CD4-positive, alpha-beta T cell (primary cell): ENCODE measurements around the gene CFAP61. TPM values are rescaled to one million over a fixed set of nuclear protein-coding genes. Genes with fewer than 3 reads are reported as not detected.

ENCODE experiments used
- ATAC-seq: fragments of 200-7000 bp; cut with Tn5 transposase; one replicate; pipeline ENCODE4 v1.10.0; 2022; ENCODE audit warnings: mild to moderate bottlenecking; ENCODE audit not compliant: poor library complexity
- CTCF ChIA-PET: fragments of 350-600 bp; sonication (Branson Sonifier 250); formaldehyde crosslinking; loops from one replicate; lab custom pipeline; 2021; ENCODE audit warnings: antibody characterized with exemption, inconsistent platforms; lab: Charles Lee
- POLR2A ChIA-PET: fragments of 350-600 bp; sonication (Branson Sonifier 250); formaldehyde crosslinking; loops from one replicate; lab custom pipeline; 2021; ENCODE audit warnings: antibody characterized with exemption, inconsistent platforms; lab: Charles Lee
- DNase-seq, 14 experiments: peaks; one replicate each; pipeline ENCODE4 v3.0.0-alpha.2; 2013 to 2020; ENCODE audit warnings: mixed read lengths in 2 of 14
- H3K27ac ChIP-seq, 2 donors: one replicate each; pipeline versions ENCODE4 v1.5.1 to v1.7.0; 2013; ENCODE audit warnings: low read length in 2 of 2, low read depth in 1 of 2, mild to moderate bottlenecking in 1 of 2
- H3K27me3 ChIP-seq, 2 experiments: 1 replicate in 1 of 2; 2 replicates in 1 of 2; pipeline versions ENCODE4 v1.6.1 to v1.7.0; 2013; ENCODE audit warnings: low read length in 2 of 2, control low read depth in 1 of 2, mild to moderate bottlenecking in 1 of 2, moderate library complexity in 1 of 2; ENCODE audit not compliant: insufficient read depth in 2 of 2, control insufficient read depth in 1 of 2
- H3K36me3 ChIP-seq: one replicate; pipeline ENCODE4 v1.6.1; 2013; ENCODE audit warnings: low read length, control low read depth; ENCODE audit not compliant: insufficient read depth
- H3K4me1 ChIP-seq: one replicate; pipeline ENCODE4 v1.6.1; 2013; ENCODE audit warnings: low read length, control low read depth; ENCODE audit not compliant: insufficient read depth
- H3K4me3 ChIP-seq: one replicate; pipeline ENCODE4 v1.5.1; 2013; ENCODE audit warnings: mild to moderate bottlenecking, low read length, moderate library complexity
- H3K9me3 ChIP-seq, 2 experiments: 1 replicate in 1 of 2; 2 replicates in 1 of 2; pipeline versions ENCODE4 v1.6.1 to v1.7.0; 2013; ENCODE audit warnings: low read length in 2 of 2, mild to moderate bottlenecking in 2 of 2, control low read depth in 1 of 2, moderate library complexity in 1 of 2; ENCODE audit not compliant: control insufficient read depth in 1 of 2, insufficient read depth in 1 of 2
- H3K27ac Mint-ChIP-seq: one replicate; pipeline ENCODE4 v1.8.0; 2020; ENCODE audit warnings: mixed read lengths
- H3K27me3 Mint-ChIP-seq: one replicate; pipeline ENCODE4 v1.8.0; 2021; ENCODE audit warnings: mixed read lengths
- H3K36me3 Mint-ChIP-seq: one replicate; pipeline ENCODE4 v1.8.0; 2021; ENCODE audit warnings: low read depth, mixed read lengths
- H3K4me1 Mint-ChIP-seq: one replicate; pipeline ENCODE4 v1.8.0; 2021; ENCODE audit warnings: low read depth, mixed read lengths
- H3K4me3 Mint-ChIP-seq: one replicate; pipeline ENCODE4 v1.8.0; 2020; ENCODE audit warnings: mild to moderate bottlenecking, mixed read lengths
- H3K9me3 Mint-ChIP-seq: one replicate; pipeline ENCODE4 v1.8.0; 2020; ENCODE audit warnings: mixed read lengths
- CTCF ChIP-seq: fragments of 200-600 bp; IDR thresholded peaks from one replicate; pipeline ENCODE4 v1.8.0; 2022; ENCODE audit warnings: antibody characterized with exemption, mild to moderate bottlenecking
- intact Hi-C, 2 experiments: fragments of 100-400 bp; cut with DNase I in 1 of 2; cut with micrococcal nuclease in 1 of 2; formaldehyde crosslinking; loops; one replicate each; pipeline versions ENCODE4 v1.15.1 to v1.9.0; 2023 to 2025; cut with DNase I, micrococcal nuclease
- total RNA-seq, 174 experiments: library from RNA in 2 of 174; stranded (reverse) in 2 of 174; gene quantifications; one replicate each; pipeline ENCODE4 v1.2.3 and lab custom pipeline; 2021 to 2026

The CFAP61 gene
- total RNA-seq, 2 experiments from 2014 or later: not detected

- no peaks in the 10 kb centered on the region for H3K9me3 ChIP-seq
- no peaks in the 10 kb centered on the region for H3K36me3 ChIP-seq
- Mint-ChIP-seq H3K36me3 (no peaks in the 10 kb centered on the region), H3K27ac (no peak overlapping the region), H3K27me3 (peaks cover 33% of the 10 kb centered on the region), H3K9me3 (no peaks in the 10 kb centered on the region), H3K4me3 (no peak overlapping the region), H3K4me1 (no peaks in the 10 kb centered on the region)
- intact Hi-C loops: no loop called here
- peaks cover 4 to 6% of the 10 kb centered on the region in 2 experiments for H3K27me3 ChIP-seq
- no peak for TF ChIP-seq CTCF
- ChIA-PET POLR2A (no interaction called here), CTCF (no interaction called here)
- no peak overlapping the region for H3K4me3 ChIP-seq
- no peaks in the 10 kb centered on the region for H3K4me1 ChIP-seq
- no peak overlapping the region for H3K27ac ChIP-seq
- ATAC-seq (no peak), DNase-seq (no peak)
Measured at GRCh38 chr20:20201124-20201523, 148.8 kb downstream of the CFAP61 start.

- TF ChIP-seq CTCF: no peak
- POLR2A ChIA-PET: no interaction called here
- CTCF ChIA-PET: no interaction called here
- no peaks in the 10 kb centered on the region for H3K4me1 ChIP-seq
- Mint-ChIP-seq H3K27ac (no peak overlapping the region), H3K27me3 (peaks cover 33% of the 10 kb centered on the region), H3K4me1 (no peaks in the 10 kb centered on the region), H3K9me3 (no peaks in the 10 kb centered on the region), H3K36me3 (no peaks in the 10 kb centered on the region), H3K4me3 (no peak overlapping the region)
- no peak for ATAC-seq
- no peak overlapping the region for H3K27ac ChIP-seq
- peaks cover 4 to 6% of the 10 kb centered on the region in 2 experiments for H3K27me3 ChIP-seq
- H3K4me3 ChIP-seq: no peak overlapping the region
- no peaks in the 10 kb centered on the region for H3K36me3 ChIP-seq
- DNase-seq: no peak
- no peaks in the 10 kb centered on the region for H3K9me3 ChIP-seq
- intact Hi-C loops: no loop called here
Measured at GRCh38 chr20:20201639-20202038, 149.3 kb downstream of the CFAP61 start.

GRCh38 chr20:20202768-20203167 is 150.4 kb downstream of the CFAP61 start:
- no peaks in the 10 kb centered on the region for H3K36me3 ChIP-seq
- DNase-seq: no peak
- no peak for TF ChIP-seq CTCF
- peaks cover 4 to 6% of the 10 kb centered on the region in 2 experiments for H3K27me3 ChIP-seq
- no peak overlapping the region for H3K4me3 Mint-ChIP-seq
- no peaks in the 10 kb centered on the region for H3K9me3 Mint-ChIP-seq
- ATAC-seq: no peak
- ChIA-PET POLR2A (no interaction called here), CTCF (no interaction called here)
- H3K4me1 Mint-ChIP-seq: no peaks in the 10 kb centered on the region
- H3K4me3 ChIP-seq: no peak overlapping the region
- H3K27ac ChIP-seq: no peak overlapping the region
- H3K27me3 Mint-ChIP-seq: peaks cover 27% of the 10 kb centered on the region
- intact Hi-C loops: no loop called here
- no peaks in the 10 kb centered on the region for H3K36me3 Mint-ChIP-seq
- H3K9me3 ChIP-seq: no peaks in the 10 kb centered on the region
- no peaks in the 10 kb centered on the region for H3K4me1 ChIP-seq
- no peak overlapping the region for H3K27ac Mint-ChIP-seq
